Stimulated activated CD8-positive, alpha-beta memory T cell treated with anti-CD3 and anti-CD28 coated beads, Interleukin-4, amount 100 ng/mL, for 1 hour (primary cell): ENCODE results near the gene OLFML2B.

Source experiments
- DNase-seq, 2 donors: peaks; one replicate each; pipeline ENCODE4 v3.0.0-alpha.2; 2020; ENCODE audit warnings: low read depth in 2 of 2, low spot score in 1 of 2

OLFML2B gene

DNA sequence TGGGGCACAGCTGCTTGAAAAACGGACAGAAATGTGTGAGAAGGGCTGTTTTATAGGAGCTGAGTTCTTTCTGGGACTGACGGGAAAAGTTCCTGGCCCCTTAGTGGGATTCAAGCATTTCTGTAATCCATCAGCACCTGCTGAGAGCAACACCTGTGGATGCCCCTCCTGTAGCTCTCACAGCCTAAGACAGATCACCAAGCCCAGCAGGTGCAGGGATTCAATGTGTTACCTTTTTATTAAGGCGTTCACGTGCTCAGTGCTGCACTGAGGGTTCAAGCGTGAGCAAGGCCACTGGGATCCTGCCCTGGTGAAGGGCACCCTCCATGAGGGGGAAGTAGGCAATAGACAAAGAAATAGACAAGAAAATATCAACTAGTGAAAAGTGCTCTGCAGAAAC is 14.9 kb downstream of the OLFML2B start:
- DNase-seq: no peak

- DNase-seq: no peak
Observed at GRCh38 chr1:162007466-162007865, 16.2 kb downstream of the OLFML2B start.

DNA sequence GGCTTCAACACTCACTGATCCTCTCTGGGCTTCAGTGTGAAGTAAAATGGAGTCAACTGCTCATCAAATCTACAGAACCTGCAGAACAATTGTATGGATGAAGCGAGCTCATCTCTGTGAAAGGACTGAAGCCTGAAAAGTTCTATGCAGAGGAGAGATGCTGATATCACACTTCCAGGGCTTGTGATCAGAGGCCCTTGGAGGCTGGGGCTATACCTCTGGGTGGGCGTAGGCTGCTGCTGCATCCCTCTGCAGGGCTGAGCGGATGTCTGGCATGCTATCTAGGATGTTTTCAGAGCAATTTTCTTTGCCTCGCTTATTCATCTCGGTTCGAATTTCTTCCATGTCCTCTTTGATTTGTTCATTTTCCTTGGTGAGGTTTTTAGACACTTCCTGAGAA is 17.6 kb downstream of the OLFML2B start:
- no peak for DNase-seq

GRCh38 chr1:162004441-162004950 is 19.2 kb downstream of the OLFML2B start:
- no peak for DNase-seq

GRCh38 chr1:162003830-162004215 is 19.8 kb downstream of the OLFML2B start:
- no peak for DNase-seq

DNA sequence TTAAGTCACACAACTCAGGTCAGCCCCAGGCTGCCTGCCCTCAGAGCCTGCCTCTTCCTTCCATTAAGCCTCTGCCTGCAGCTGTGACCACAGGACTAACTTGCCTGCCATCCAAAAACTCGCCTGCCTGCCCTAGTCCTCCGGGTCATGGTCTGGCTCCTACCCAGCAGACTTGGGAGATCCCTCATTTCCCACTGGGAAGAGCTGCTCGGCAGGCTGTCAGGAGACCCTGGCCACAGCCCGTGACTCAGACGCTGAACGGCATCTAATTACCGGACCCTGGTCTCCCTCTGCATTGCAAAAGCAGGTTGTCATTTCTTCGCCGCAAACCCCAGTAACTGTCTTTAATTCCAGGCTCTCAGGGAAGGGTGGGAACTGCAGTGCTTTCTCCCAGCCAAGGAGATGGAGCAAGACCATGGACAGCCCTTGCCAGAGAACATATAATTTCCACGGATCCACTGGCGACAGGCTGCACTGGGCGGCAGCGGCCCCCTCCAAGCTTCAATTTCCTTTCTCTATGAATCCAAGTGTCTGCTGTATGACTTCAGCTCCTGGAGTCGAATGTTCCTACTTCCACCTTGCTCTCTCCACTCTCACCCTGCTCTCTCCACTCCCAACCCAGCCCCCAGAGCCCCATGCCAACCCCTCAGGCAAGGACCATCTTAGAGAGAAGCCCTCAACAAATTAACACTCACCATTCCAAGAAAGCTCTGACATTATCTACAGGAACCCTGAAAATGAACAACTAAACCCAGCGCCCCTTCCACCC is 20.4 kb downstream of the OLFML2B start:
- DNase-seq: no peak

GRCh38 chr1:162000053-162000420 is 23.6 kb downstream of the OLFML2B start:
- DNase-seq: no peak

DNA sequence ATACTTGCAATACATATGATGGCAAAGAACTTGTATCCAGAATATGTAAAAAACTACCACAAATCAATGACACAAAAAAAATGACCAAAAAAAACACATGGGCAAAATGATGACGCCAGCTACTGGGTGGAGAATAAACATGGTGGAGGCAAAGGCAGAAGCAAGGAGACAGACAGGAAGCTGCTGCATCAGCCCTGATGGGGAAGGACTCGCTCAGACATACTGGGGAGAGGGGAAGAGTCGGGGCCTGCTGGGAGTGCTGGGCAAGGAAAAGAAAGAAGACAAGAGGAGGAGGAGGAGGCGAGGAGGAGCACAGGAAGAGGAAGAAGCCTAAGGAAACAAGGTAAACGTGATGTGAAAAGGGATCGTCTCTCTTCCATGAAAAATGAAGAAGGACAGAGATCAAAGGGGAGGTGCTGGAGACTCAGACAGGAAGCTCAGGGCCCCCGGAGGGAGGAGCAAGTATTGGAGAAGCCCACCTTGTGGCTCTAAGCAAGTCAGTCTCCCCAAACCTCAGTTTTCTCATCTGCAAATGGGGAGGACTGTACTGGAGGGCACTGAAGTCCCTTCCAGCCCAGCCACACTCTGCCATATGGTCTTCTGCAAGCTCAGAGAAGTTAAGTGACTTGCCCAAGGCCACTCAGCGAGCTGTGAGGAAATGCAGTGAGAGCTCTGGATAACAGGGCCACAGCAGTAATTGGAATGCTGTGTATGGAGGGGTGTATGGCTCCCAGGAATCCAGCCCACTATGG is 24.2 kb downstream of the OLFML2B start:
- no peak for DNase-seq

DNA sequence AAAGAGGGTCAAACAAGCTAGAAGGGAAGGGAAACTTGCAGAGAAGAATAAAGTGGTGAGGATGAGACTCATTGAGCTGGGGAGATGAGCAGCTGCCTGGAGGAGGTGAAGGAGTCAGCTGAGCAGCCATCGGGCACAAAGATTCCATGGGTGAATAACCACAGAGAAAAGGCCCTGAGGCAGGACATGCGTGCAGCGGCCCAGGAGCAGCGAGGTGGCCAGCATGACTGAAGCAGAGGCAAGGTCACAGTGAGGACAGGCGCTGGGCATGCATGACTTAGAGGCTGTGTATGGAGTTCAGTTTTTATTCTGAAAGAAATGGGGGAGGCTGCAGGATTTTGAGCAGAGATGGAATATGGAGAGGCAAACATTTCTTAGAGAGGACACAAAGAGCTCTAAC is 24.9 kb downstream of the OLFML2B start:
- no peak for DNase-seq

- DNase-seq: no peak
Observed at GRCh38 chr1:161997152-161997551, 26.5 kb downstream of the OLFML2B start.

- no peak for DNase-seq
Observed at GRCh38 chr1:161994175-161994668, 29.4 kb downstream of the OLFML2B start.

DNA sequence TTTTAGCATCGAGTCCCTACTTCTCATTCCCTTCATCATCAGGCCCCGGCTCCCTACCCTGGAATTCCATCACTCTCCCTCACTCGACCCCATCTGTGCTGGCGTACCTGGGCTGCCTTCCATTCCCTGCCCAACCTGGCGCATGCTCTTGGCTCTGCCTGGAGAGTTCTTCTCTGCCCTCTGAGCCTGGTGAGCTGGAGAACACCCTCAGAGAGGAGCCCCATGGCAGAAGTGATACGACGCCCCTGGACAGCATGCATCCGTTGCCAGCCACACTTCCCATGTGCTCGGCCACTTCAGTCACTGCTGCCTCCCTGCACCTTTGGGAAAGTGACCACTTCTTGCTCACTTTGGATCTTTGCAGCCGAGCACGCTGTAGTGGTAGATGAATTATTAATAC is 30.1 kb downstream of the OLFML2B start:
- DNase-seq: no peak

- no peak for DNase-seq
Observed at GRCh38 chr1:161989786-161990185, 33.9 kb downstream of the OLFML2B start.

- no peak for DNase-seq
Observed at GRCh38 chr1:161989108-161989507, 34.6 kb downstream of the OLFML2B start.

DNA sequence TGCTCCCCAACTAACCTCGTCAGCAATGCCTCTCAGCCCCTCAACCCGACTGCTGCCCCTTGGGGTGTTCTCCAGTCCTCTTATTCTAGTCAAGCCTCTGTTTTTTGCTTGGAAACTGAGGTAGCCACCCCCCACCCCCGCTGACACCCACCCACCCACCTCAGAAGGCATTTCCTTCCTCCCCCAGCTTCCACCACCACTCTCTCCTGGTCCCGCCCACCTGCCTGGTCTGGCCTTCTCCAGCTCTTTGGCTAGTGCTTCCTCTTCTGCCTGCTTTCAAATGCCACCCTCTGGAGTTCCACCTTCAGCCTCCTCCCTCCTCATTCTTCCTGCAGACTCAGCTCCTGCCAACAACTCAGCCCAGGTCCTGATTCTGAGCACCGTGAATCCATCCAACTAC is 35.3 kb downstream of the OLFML2B start:
- no peak for DNase-seq

- DNase-seq: no peak
Observed at GRCh38 chr1:161987872-161988271, 35.8 kb downstream of the OLFML2B start.

GRCh38 chr1:161987303-161987702 is 36.4 kb downstream of the OLFML2B start:
- no peak for DNase-seq

GRCh38 chr1:161986328-161986727 is 37.3 kb downstream of the OLFML2B start:
- no peak for DNase-seq

DNA sequence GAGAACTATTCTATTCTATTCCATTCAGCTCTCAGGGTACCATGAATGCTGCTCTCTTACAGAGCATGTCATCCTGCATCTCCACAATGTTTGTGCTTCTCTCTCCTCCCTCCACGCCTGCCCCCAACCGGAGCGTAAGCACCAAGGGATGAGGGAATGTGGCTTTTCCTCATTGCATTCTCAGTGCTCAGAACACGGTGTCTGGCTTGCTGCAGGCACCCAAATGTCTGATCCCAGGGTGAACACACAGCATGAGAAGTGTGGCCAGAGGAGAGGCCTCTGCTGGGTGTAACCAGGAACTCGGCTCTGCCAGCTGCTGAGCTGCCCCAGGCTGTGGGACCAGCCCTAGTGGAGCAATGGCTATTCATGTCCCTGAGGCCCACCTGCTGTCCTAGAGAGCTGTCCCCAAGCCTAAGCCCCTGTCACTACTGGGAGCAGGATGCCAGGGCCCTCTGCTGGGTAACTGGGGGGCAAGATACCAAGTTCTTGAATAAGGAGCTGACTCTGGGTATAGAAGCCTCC is 38.3 kb downstream of the OLFML2B start:
- DNase-seq: no peak

- no peak for DNase-seq
Observed at GRCh38 chr1:161983725-161984124, 39.9 kb downstream of the OLFML2B start.

- no peak for DNase-seq
Observed at GRCh38 chr1:161982917-161983316, 40.8 kb downstream of the OLFML2B start.

- DNase-seq: no peak
Observed at GRCh38 chr1:161982507-161982895, 41.2 kb downstream of the OLFML2B start.
